K562 (cell line): Measurements from ENCODE around the gene FBXO10. TPM values are rescaled to one million over a fixed set of nuclear protein-coding genes. Genes with fewer than 3 reads are reported as not detected.
A peak's percentile ranks its signal among the peaks of the same experiment; 100 is the strongest.

Experiments
- GTF2A2 ChIP-seq: IDR thresholded peaks from 2 replicates; pipeline ENCODE4 v1.6.1; 2016; ENCODE audit warnings: mild to moderate bottlenecking, missing genetic modification characterization, missing compliant biosample characterization
- HIVEP1 ChIP-seq: fragments of 250-450 bp; sonication (Bioruptor Pico); IDR thresholded peaks from 2 replicates; pipeline ENCODE4 v1.4.0; 2020; ENCODE audit warnings: mild to moderate bottlenecking
- KLF13 ChIP-seq: fragments of 450-650 bp; IDR thresholded peaks from 2 replicates; pipeline ENCODE4 v1.6.1; 2016; ENCODE audit warnings: missing genetic modification characterization, low read depth, mild to moderate bottlenecking, missing compliant biosample characterization, moderate library complexity, borderline replicate concordance
- MED1 ChIP-seq: sonication (generic); formaldehyde crosslinking; IDR thresholded peaks from 2 replicates; pipeline ENCODE4 v1.8.1; 2023; ENCODE audit warnings: missing genetic modification reagents, borderline replicate concordance
- MYBL2 ChIP-seq, 2 experiments: fragments of 450-650 bp in 1 of 2; sonication (generic) in 1 of 2; formaldehyde crosslinking in 1 of 2; IDR thresholded peaks; 2 replicates each; pipeline versions ENCODE4 v1.6.1 to v1.8.1; 2017 to 2022; ENCODE audit warnings: borderline replicate concordance in 1 of 2, inconsistent platforms in 1 of 2, low read depth in 1 of 2, mild to moderate bottlenecking in 1 of 2, missing genetic modification reagents in 1 of 2, moderate library complexity in 1 of 2
- PURB ChIP-seq: sonication (generic); formaldehyde crosslinking; IDR thresholded peaks from 2 replicates; pipeline ENCODE4 v1.9.0; 2021; ENCODE audit warnings: low read depth, mild to moderate bottlenecking, missing genetic modification reagents
- RB1 ChIP-seq: fragments of 450-650 bp; IDR thresholded peaks from 2 replicates; pipeline ENCODE4 v1.6.1; 2017; ENCODE audit warnings: low read depth, mild to moderate bottlenecking
- SIN3B ChIP-seq: fragments of 450-650 bp; IDR thresholded peaks from 2 replicates; pipeline ENCODE4 v1.6.1; 2017; ENCODE audit warnings: low read depth, mild to moderate bottlenecking, moderate library complexity
- SIRT6 ChIP-seq: IDR thresholded peaks from one replicate; pipeline ENCODE4 v1.6.1; 2012; ENCODE audit warnings: low read depth, mild to moderate bottlenecking, control low read depth, inconsistent platforms, low read length, moderate library complexity
- SMAD2 ChIP-seq: fragments of 150-350 bp; IDR thresholded peaks from 2 replicates; pipeline ENCODE4 v1.6.1; 2014; ENCODE audit warnings: low read depth, mild to moderate bottlenecking, low read length
- STAT5B ChIP-seq: fragments of 250-450 bp; sonication (Bioruptor Pico); IDR thresholded peaks from 2 replicates; pipeline ENCODE4 v1.8.0; 2021; ENCODE audit warnings: mild to moderate bottlenecking, inconsistent platforms
- ZNF134 ChIP-seq: fragments of 250-450 bp; sonication (Bioruptor Pico); conservative IDR thresholded peaks from 2 replicates; pipeline ENCODE4 v1.4.0; 2020
- polyA plus RNA-seq, 8 experiments: library from polyadenylated mRNA; depleted of rRNA in 4 of 8; stranded (reverse) in 5 of 8; unstranded in 3 of 8; fragments of >200 nt; fragmentation: Nextera tagmentation in 2 of 8; fragmentation: Illumina TruSeq in 1 of 8; extraction: Ambion mirVana in 2 of 8; extraction: Trizol in 1 of 8; gene quantifications; 2 replicates each; pipeline versions ENCODE4 v1.2.1 to v1.2.3, GENCODE V29; 2011 to 2014; ENCODE audit warnings: inconsistent platforms in 1 of 8, missing spikeins in 1 of 8
- total RNA-seq, 7 experiments: library from RNA; depleted of rRNA in 6 of 7; stranded (reverse); fragments of >200 nt in 6 of 7; fragmentation: Illumina TruSeq in 2 of 7; extraction: Trizol in 2 of 7; gene quantifications; 2 replicates each; pipeline versions ENCODE4 v1.2.1 to v1.2.3, GENCODE V29; 2011 to 2021; ENCODE audit warnings: low replicate concordance in 1 of 7
- TF ChIP-seq, protein P1 (sequence below): fragments of 450-650 bp; formaldehyde crosslinking; IDR thresholded peaks from 2 replicates; pipeline ENCODE4 v1.4.0; 2020; ENCODE audit warnings: mild to moderate bottlenecking, moderate library complexity
- TF ChIP-seq, protein P2 (sequence below): IDR thresholded peaks from 2 replicates; pipeline ENCODE4 v1.6.1; 2012; ENCODE audit warnings: low read depth, low read length, improper control_type of control experiment, borderline replicate concordance
- TF ChIP-seq, protein P3 (sequence below): sonication (generic); formaldehyde crosslinking; IDR thresholded peaks from 2 replicates; pipeline ENCODE4 v1.8.0; 2022; ENCODE audit warnings: missing genetic modification reagents, mild to moderate bottlenecking, borderline replicate concordance
- TF ChIP-seq, protein P4 (sequence below): sonication (generic); formaldehyde crosslinking; IDR thresholded peaks from 2 replicates; pipeline ENCODE4 v1.8.0; 2022; ENCODE audit warnings: mild to moderate bottlenecking, missing genetic modification reagents
- TF ChIP-seq, protein P5 (sequence below): fragments of 450-650 bp; formaldehyde crosslinking; IDR thresholded peaks from 2 replicates; pipeline ENCODE4 v1.4.0; 2020; ENCODE audit warnings: mild to moderate bottlenecking

Gene FBXO10
- total and polyA plus RNA-seq, 9 of the 15 experiments (the other 6 are each of a cell fraction or from before 2014, with no cell fraction given): 0.84 to 9.9 (median 6.0) TPM

DNA sequence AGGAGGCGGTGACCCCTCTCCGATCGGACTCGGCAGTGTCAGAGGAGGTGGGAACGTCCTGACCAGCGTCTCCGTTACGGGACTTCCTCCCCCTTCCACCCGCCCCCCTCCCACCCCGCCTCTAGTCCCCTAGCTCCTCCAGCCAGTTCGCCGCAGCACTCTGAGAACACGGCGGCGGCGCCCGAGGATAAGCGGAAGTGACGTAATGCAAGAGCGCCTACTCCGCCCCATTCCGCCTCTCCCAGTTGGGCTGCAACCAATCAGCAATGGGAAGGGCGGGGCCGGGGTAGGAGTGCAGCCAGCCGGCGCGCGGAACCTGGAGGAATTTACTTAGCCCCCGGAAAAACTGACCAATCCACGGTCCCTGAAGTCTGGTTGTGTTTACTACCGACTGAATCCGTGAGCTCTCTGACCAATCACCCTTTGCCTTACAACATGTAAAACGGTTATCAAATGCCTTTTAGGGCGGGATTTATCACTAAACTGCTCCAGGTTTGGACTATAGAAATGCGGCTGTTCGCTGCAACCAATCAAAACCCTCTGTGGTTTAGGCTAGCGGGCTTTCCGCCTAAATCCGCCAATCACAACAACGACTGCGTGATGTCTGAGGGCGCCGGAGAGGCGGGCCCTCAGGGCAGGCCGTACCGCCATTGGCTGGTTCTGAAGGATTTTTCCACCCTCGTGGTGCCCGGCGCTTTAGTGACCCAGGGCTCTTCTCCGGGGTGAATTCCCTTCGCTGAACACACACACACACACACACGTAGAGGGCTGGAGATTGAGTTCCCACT lies 110.7 kb downstream of the FBXO10 start, which contains the start of gene ZBTB5 (continued):
- TF ChIP-seq HIVEP1 (no peak), RB1 (peak; percentile 18; the same call in 1 of the 2 replicates), MYBL2 (IDR thresholded peaks at IDR 0.05; ENCODE audit: low read depth) (no peak), MYBL2 (CRISPR knock-in tag; IDR thresholded peaks at IDR 0.05; ENCODE audit: borderline replicate concordance) (no peak), GTF2A2 (tag) (no peak), SMAD2 (no peak), STAT5B (no peak), KLF13 (tag) (no peak), SIRT6 (no peak), MED1 (CRISPR knock-in tag) (no peak), SIN3B (no peak), PURB (CRISPR knock-in tag) (no peak), ZNF134 (no peak)
- TF ChIP-seq, protein P1, sequence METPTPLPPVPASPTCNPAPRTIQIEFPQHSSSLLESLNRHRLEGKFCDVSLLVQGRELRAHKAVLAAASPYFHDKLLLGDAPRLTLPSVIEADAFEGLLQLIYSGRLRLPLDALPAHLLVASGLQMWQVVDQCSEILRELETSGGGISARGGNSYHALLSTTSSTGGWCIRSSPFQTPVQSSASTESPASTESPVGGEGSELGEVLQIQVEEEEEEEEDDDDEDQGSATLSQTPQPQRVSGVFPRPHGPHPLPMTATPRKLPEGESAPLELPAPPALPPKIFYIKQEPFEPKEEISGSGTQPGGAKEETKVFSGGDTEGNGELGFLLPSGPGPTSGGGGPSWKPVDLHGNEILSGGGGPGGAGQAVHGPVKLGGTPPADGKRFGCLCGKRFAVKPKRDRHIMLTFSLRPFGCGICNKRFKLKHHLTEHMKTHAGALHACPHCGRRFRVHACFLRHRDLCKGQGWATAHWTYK (CRISPR knock-in tag): no peak
- TF ChIP-seq, protein P2, sequence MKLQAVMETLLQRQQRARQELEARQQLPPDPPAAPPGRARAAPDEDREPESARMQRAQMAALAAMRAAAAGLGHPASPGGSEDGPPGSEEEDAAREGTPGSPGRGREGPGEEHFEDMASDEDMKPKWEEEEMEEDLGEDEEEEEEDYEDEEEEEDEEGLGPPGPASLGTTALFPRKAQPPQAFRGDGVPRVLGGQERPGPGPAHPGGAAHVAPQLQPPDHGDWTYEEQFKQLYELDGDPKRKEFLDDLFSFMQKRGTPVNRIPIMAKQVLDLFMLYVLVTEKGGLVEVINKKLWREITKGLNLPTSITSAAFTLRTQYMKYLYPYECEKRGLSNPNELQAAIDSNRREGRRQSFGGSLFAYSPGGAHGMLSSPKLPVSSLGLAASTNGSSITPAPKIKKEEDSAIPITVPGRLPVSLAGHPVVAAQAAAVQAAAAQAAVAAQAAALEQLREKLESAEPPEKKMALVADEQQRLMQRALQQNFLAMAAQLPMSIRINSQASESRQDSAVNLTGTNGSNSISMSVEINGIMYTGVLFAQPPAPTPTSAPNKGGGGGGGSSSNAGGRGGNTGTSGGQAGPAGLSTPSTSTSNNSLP: peak; percentile 43; the same call in 1 of the 2 replicates
- TF ChIP-seq, protein P3, sequence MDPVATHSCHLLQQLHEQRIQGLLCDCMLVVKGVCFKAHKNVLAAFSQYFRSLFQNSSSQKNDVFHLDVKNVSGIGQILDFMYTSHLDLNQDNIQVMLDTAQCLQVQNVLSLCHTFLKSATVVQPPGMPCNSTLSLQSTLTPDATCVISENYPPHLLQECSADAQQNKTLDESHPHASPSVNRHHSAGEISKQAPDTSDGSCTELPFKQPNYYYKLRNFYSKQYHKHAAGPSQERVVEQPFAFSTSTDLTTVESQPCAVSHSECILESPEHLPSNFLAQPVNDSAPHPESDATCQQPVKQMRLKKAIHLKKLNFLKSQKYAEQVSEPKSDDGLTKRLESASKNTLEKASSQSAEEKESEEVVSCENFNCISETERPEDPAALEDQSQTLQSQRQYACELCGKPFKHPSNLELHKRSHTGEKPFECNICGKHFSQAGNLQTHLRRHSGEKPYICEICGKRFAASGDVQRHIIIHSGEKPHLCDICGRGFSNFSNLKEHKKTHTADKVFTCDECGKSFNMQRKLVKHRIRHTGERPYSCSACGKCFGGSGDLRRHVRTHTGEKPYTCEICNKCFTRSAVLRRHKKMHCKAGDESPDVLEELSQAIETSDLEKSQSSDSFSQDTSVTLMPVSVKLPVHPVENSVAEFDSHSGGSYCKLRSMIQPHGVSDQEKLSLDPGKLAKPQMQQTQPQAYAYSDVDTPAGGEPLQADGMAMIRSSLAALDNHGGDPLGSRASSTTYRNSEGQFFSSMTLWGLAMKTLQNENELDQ (CRISPR knock-in tag): no peak
- TF ChIP-seq, protein P4, sequence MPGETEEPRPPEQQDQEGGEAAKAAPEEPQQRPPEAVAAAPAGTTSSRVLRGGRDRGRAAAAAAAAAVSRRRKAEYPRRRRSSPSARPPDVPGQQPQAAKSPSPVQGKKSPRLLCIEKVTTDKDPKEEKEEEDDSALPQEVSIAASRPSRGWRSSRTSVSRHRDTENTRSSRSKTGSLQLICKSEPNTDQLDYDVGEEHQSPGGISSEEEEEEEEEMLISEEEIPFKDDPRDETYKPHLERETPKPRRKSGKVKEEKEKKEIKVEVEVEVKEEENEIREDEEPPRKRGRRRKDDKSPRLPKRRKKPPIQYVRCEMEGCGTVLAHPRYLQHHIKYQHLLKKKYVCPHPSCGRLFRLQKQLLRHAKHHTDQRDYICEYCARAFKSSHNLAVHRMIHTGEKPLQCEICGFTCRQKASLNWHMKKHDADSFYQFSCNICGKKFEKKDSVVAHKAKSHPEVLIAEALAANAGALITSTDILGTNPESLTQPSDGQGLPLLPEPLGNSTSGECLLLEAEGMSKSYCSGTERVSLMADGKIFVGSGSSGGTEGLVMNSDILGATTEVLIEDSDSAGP (CRISPR knock-in tag): no peak
- TF ChIP-seq, protein P5, sequence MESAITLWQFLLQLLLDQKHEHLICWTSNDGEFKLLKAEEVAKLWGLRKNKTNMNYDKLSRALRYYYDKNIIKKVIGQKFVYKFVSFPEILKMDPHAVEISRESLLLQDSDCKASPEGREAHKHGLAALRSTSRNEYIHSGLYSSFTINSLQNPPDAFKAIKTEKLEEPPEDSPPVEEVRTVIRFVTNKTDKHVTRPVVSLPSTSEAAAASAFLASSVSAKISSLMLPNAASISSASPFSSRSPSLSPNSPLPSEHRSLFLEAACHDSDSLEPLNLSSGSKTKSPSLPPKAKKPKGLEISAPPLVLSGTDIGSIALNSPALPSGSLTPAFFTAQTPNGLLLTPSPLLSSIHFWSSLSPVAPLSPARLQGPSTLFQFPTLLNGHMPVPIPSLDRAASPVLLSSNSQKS (CRISPR knock-in tag): no peak
